Brain microvascular endothelial cell (primary cell): ENCODE measurements around the gene BRINP1.

Experiments
- DNase-seq: peaks from one replicate; pipeline ENCODE4 v3.0.0-alpha.2; 2020
- H3K27ac ChIP-seq: fragments of 250-450 bp; sonication (Bioruptor Pico); 2 replicates; pipeline ENCODE4 v1.5.1; 2020; ENCODE audit warnings: mild to moderate bottlenecking, moderate library complexity
- H3K27me3 ChIP-seq: fragments of 250-450 bp; sonication (Bioruptor Pico); replicated peaks from 2 replicates; pipeline ENCODE4 v1.5.1; 2020; ENCODE audit warnings: mild to moderate bottlenecking
- H3K36me3 ChIP-seq: fragments of 250-450 bp; sonication (Bioruptor Pico); replicated peaks from 2 replicates; pipeline ENCODE4 v1.5.1; 2020; ENCODE audit warnings: mild to moderate bottlenecking
- H3K4me3 ChIP-seq: 2 replicates; pipeline ENCODE4 v1.5.1; 2011; ENCODE audit warnings: low read depth, mild to moderate bottlenecking, control low read depth, low read length, moderate library complexity
- in situ Hi-C: cut with HindIII; loops from 2 replicates; pipeline ENCODE4 v1.10.0; 2017; ENCODE audit warnings: low sequenced_read_pairs, low pct_ligation_motif_present
- TF ChIP-seq, protein P1 (sequence below): IDR thresholded peaks from 2 replicates; pipeline ENCODE4 v1.5.1; 2011; ENCODE audit warnings: low read depth, mild to moderate bottlenecking, moderate library complexity, low read length, control low read depth, inconsistent platforms; ENCODE audit errors: missing control alignments

The BRINP1 gene

DNA sequence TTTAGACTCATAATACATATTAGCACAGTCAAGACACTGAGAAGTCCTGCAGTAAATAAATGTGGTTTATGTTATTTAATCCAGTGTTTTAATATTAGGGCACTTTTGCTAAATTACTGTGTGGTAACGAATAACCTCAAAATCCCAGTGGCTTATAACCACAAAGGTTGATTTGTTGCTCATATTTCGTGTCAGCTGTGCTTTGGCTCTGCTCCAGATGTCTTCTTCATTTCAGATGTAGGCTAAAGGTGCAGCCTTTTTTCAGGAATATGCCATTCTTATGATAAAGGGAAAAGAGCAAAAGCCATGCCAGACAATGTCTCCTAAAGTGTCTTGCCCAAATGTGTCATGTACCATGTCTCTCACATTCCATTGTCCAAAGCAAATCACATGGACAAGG lies 144.8 kb downstream of the BRINP1 start:
- Histone ChIP-seq H3K4me3 (no peak overlapping the region), H3K27me3 (no peaks in the 10 kb centered on the region), H3K27ac (no peak overlapping the region), H3K36me3 (no peaks in the 10 kb centered on the region)
- TF ChIP-seq, protein P1, sequence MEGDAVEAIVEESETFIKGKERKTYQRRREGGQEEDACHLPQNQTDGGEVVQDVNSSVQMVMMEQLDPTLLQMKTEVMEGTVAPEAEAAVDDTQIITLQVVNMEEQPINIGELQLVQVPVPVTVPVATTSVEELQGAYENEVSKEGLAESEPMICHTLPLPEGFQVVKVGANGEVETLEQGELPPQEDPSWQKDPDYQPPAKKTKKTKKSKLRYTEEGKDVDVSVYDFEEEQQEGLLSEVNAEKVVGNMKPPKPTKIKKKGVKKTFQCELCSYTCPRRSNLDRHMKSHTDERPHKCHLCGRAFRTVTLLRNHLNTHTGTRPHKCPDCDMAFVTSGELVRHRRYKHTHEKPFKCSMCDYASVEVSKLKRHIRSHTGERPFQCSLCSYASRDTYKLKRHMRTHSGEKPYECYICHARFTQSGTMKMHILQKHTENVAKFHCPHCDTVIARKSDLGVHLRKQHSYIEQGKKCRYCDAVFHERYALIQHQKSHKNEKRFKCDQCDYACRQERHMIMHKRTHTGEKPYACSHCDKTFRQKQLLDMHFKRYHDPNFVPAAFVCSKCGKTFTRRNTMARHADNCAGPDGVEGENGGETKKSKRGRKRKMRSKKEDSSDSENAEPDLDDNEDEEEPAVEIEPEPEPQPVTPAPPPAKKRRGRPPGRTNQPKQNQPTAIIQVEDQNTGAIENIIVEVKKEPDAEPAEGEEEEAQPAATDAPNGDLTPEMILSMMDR = no peak
- no peak for DNase-seq
- in situ Hi-C loops = no loop called here

DNA sequence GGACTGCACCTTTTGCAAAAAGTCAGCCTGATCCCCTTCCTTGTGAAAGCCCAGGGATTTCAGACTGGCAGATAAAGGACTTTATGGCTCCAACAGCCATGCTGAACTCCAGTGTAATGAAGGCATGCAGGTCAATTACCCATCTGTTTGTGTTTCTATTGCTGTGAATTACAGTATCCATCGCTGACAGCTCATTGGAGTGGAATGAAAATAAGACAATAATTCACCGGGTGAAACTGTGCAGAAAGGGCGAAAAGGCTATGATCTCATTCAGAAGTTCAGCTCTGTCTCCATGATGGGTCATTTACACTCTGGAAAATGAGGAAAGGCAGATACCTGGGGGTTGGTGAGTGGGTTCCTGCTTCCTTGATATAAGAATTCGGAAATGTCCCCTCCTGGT lies 148.0 kb downstream of the BRINP1 start:
- no peak for DNase-seq
- H3K27ac ChIP-seq = no peak overlapping the region
- H3K4me3 ChIP-seq = no peak overlapping the region
- in situ Hi-C loops = no loop called here
- H3K27me3 ChIP-seq = no peaks in the 10 kb centered on the region
- H3K36me3 ChIP-seq = no peaks in the 10 kb centered on the region
- TF ChIP-seq, protein P1 = no peak

DNA sequence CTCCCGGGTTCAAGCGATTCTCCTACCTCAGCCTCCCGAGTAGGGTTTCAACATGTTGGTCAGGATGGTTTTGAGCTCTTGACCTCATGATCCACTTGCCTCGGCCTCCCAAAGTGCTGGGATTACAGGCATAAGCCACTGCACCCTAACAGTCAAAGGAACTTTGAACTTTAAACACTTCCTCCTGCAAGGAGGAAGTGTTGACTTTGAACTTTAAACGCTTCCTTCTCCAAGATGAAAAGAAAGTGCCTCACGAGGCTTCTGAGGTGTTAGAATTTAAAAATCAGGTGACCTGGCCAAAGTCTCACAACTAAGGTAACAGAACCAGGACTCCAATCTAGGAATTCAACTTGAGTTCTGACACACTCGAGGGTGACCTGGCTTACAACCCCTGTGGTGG lies 150.9 kb downstream of the BRINP1 start:
- no peaks in the 10 kb centered on the region for H3K27me3 ChIP-seq
- no peak overlapping the region for H3K4me3 ChIP-seq
- TF ChIP-seq, protein P1 = no peak
- no peak for DNase-seq
- in situ Hi-C loops = no loop called here
- H3K27ac ChIP-seq = no peak overlapping the region
- H3K36me3 ChIP-seq = no peaks in the 10 kb centered on the region

DNA sequence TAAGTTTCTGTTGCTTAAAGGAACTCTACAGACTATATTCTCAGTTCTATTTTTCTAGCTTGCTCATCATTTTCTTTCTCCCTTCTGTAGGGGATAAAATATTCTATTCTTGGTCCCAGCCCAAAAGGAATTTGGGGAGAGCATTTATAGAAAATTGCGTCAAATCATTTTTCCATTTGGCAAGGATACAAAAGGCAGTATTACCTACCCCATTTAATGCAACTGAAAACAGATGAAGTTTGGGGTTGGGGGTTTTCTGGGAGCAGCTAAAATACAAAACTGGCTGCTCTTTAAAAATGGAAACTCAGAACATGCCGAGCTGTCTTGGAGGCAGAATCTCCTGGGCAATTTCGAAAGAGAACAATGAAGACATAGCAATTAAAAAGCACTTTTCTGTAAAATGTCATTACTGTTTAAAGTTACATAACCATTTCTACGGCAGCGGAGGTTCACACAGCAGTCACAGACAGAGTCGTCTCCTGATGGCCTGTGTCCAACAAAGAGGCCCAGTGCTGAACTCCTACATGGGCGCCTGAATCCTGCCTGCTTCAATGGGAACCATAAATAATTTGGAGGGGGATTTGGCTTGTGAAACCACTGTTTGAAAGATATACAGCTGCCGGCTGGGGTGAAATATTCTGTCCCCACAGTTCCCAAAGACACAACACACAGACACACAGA lies 152.4 kb downstream of the BRINP1 start:
- TF ChIP-seq, protein P1 = no peak
- H3K27me3 ChIP-seq = no peaks in the 10 kb centered on the region
- in situ Hi-C loops = no loop called here

DNA sequence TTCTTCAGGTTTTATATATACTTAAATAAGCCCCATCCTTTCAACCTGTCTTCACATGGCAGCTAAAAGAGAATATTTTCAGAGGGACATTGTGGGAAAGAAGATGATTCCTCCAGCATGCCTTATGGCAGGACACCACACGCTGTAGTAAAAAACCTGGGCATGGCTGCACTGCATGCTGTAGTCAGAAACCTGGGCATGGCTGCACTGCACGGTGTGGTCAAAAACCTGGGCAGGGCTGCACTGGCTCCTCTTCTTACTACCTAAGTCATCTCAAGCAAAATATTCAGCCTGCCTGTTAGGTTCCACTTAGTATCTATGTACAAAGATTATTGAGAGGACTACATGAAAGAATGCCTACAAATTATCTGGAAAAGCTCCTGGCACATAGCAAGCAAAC lies 153.6 kb downstream of the BRINP1 start:
- no peak overlapping the region for H3K27ac ChIP-seq
- H3K36me3 ChIP-seq = no peaks in the 10 kb centered on the region
- DNase-seq = no peak
- in situ Hi-C loops = no loop called here
- TF ChIP-seq, protein P1 = no peak
- H3K4me3 ChIP-seq = no peak overlapping the region
- no peaks in the 10 kb centered on the region for H3K27me3 ChIP-seq

More for the DNA sequence above, 152.4 kb downstream of the BRINP1 start:
- no peak overlapping the region for H3K4me3 ChIP-seq
- H3K36me3 ChIP-seq = no peaks in the 10 kb centered on the region
- no peak overlapping the region for H3K27ac ChIP-seq
- no peak for DNase-seq

DNA sequence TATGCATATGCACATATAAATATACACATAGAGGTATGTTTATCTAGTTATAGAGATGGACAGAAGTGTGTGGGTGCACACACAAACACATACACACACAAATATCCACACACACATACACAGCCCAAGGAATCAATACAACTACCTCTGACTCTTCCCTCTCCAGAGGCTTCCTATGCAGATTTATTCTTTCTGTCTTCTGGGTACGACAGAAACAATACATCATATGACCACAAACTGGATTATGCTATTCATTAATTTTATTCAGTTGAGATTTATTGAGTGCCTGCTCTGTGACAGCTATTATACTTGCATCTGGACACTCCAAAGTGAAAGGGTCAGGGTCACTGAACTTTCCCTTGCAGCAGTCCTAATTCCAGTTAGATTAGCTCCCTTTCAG lies 155.8 kb downstream of the BRINP1 start:
- H3K36me3 ChIP-seq = no peaks in the 10 kb centered on the region
- DNase-seq = no peak
- in situ Hi-C loops = no loop called here
- H3K27ac ChIP-seq = no peak overlapping the region
- H3K27me3 ChIP-seq = no peaks in the 10 kb centered on the region
- TF ChIP-seq, protein P1 = no peak
- H3K4me3 ChIP-seq = no peak overlapping the region
